Measurements from ENCODE around the gene ZC3H11A. TPM values are rescaled to one million over a fixed set of nuclear protein-coding genes. Genes with fewer than 3 reads are reported as not detected.
"Not testable (repeated sequence)": the region's sequence is repeated elsewhere in the genome, so short reads cannot be mapped to it uniquely, and the experiment has no call there.

ZC3H11A gene
- polyA plus RNA-seq (2013, experiment 1 of 2): 70.6 TPM
- 72.8 TPM for polyA plus RNA-seq (2013, experiment 2 of 2)

- Histone ChIP-seq H3K9ac (ENCODE audit: low read depth, low read length, poor library complexity) (peak within 1 kb of the TSS; percentile 88), H3K27me3 (ENCODE audit: control insufficient read depth in 3 of 3, insufficient read depth in 3 of 3, low read depth in 1 of 3, low read length in 3 of 3) (no peaks in the 10 kb centered on the region), H3K23ac (ENCODE audit: low read depth, low read length, poor library complexity) (peak within 1 kb of the TSS; percentile 44), H3K4ac (ENCODE audit: low read length) (no peak within 1 kb of the TSS), H3K36me3 (replicated peaks in 1 of 2; ENCODE audit: control insufficient read depth in 2 of 2, insufficient read depth in 2 of 2, low read length in 2 of 2) (peaks cover 12 to 41% of the 10 kb centered on the region in 2 donors), H3K4me1 (ENCODE audit: control insufficient read depth in 2 of 2, insufficient read depth in 1 of 2, low read depth in 1 of 2, low read length in 2 of 2) (peaks cover 1 to 4% of the 10 kb centered on the region in 2 donors), H3K14ac (ENCODE audit: low read length) (no peak within 1 kb of the TSS), H3K27ac (replicated peaks; ENCODE audit: low read length) (peak within 1 kb of the TSS; percentile 97), H3K9me3 (replicated peaks in 1 of 2; ENCODE audit: control insufficient read depth in 2 of 2, insufficient read depth in 1 of 2, low read depth in 1 of 2, low read length in 2 of 2) (peaks cover 9 to 33% of the 10 kb centered on the region in 2 donors), H2AFZ (ENCODE audit: low read length) (peak within 1 kb of the TSS; percentile 90), H3K4me2 (ENCODE audit: insufficient read depth, low read length, poor library complexity, severe bottlenecking) (peak within 1 kb of the TSS; percentile 58), H3K79me1 (ENCODE audit: low read depth, low read length) (peaks cover 3% of the 10 kb centered on the region), H4K91ac (ENCODE audit: low read depth, low read length, poor library complexity) (no peak within 1 kb of the TSS), H2BK120ac (ENCODE audit: low read depth, low read length) (no peak within 1 kb of the TSS), H2BK15ac (ENCODE audit: low read length) (no peak within 1 kb of the TSS), H2AK5ac (ENCODE audit: low read depth, low read length) (no peak within 1 kb of the TSS), H2BK5ac (ENCODE audit: low read length) (no peak within 1 kb of the TSS), H2BK12ac (ENCODE audit: low read length) (no peak within 1 kb of the TSS), H4K8ac (ENCODE audit: low read depth, low read length) (no peak within 1 kb of the TSS), H3K18ac (ENCODE audit: low read length) (peak within 1 kb of the TSS; percentile 86), H3K4me3 (ENCODE audit: low read length in 2 of 2) (peak within 1 kb of the TSS; percentile 57 to 93)
- WGBS, 2 donors (ENCODE audit: extremely low coverage in 2 of 2, insufficient read length in 2 of 2, insufficient replicate concordance in 1 of 2): no CpG with 5 or more reads among the region's 59 CpGs
- DNase-seq (ENCODE audit: low spot score): peak; percentile 94
These were observed at the start of gene ZC3H11A, which contains the start of gene ZBED6 for GRCh38 chr1:203795441-203796235. TSS of gene ZC3H11A (plus strand) at chr1:203795623. CDS start at chr1:203817071, 21,448 bp downstream. TSS of gene ZBED6 (plus strand) at chr1:203795623. CDS start at chr1:203797523, 1,900 bp downstream.

GRCh38 chr1:203746281-203746680 is 49.1 kb upstream of the ZC3H11A start:
- Histone ChIP-seq H2BK120ac (ENCODE audit: low read depth, low read length) (no peak overlapping the region), H3K23ac (ENCODE audit: low read depth, low read length, poor library complexity) (no peak overlapping the region), H3K4ac (ENCODE audit: low read length) (no peak overlapping the region), H2AK5ac (ENCODE audit: low read depth, low read length) (no peak overlapping the region), H3K27me3 (ENCODE audit: control insufficient read depth in 3 of 3, insufficient read depth in 3 of 3, low read depth in 1 of 3, low read length in 3 of 3) (no peaks in the 10 kb centered on the region), H3K79me1 (ENCODE audit: low read depth, low read length) (no peaks in the 10 kb centered on the region), H3K14ac (ENCODE audit: low read length) (no peak overlapping the region), H2BK12ac (ENCODE audit: low read length) (no peak overlapping the region), H3K4me3 (ENCODE audit: low read length in 2 of 2) (no peak overlapping the region), H4K91ac (ENCODE audit: low read depth, low read length, poor library complexity) (no peak overlapping the region), H4K8ac (ENCODE audit: low read depth, low read length) (no peak overlapping the region), H2BK5ac (ENCODE audit: low read length) (no peak overlapping the region), H3K27ac (replicated peaks; ENCODE audit: low read length) (no peak overlapping the region), H3K4me2 (ENCODE audit: insufficient read depth, low read length, poor library complexity, severe bottlenecking) (no peak overlapping the region), H3K36me3 (replicated peaks in 1 of 2; ENCODE audit: control insufficient read depth in 2 of 2, insufficient read depth in 2 of 2, low read length in 2 of 2) (no peaks in the 10 kb centered on the region), H3K4me1 (ENCODE audit: control insufficient read depth in 2 of 2, insufficient read depth in 1 of 2, low read depth in 1 of 2, low read length in 2 of 2) (peaks cover 0 to 4% of the 10 kb centered on the region in 2 donors), H3K18ac (ENCODE audit: low read length) (no peak overlapping the region), H2AFZ (ENCODE audit: low read length) (no peak overlapping the region), H3K9ac (ENCODE audit: low read depth, low read length, poor library complexity) (no peak overlapping the region), H3K9me3 (replicated peaks in 1 of 2; ENCODE audit: control insufficient read depth in 2 of 2, insufficient read depth in 1 of 2, low read depth in 1 of 2, low read length in 2 of 2) (no peaks in the 10 kb centered on the region), H2BK15ac (ENCODE audit: low read length) (no peak overlapping the region)
- DNase-seq (ENCODE audit: low spot score): no peak
- WGBS, 2 donors (ENCODE audit: extremely low coverage in 2 of 2, insufficient read length in 2 of 2, insufficient replicate concordance in 1 of 2): no CpG with 5 or more reads among the region's 6 CpGs

- DNase-seq (ENCODE audit: low spot score): no peak
- WGBS, 2 donors (ENCODE audit: extremely low coverage in 2 of 2, insufficient read length in 2 of 2, insufficient replicate concordance in 1 of 2): no CpG with 5 or more reads among the region's 3 CpGs
These were observed 44.4 kb upstream of the ZC3H11A start for GRCh38 chr1:203751051-203751450.

GRCh38 chr1:203751618-203752361 is 43.6 kb upstream of the ZC3H11A start:
- H2AK5ac ChIP-seq (ENCODE audit: low read depth, low read length); H3K27ac ChIP-seq (replicated peaks; ENCODE audit: low read length); H3K14ac ChIP-seq (ENCODE audit: low read length): not testable (repeated sequence)

More at GRCh38 chr1:203751051-203751450, 44.4 kb upstream of the ZC3H11A start:
- H3K79me1 ChIP-seq (ENCODE audit: low read depth, low read length): no peaks in the 10 kb centered on the region
- H3K9ac ChIP-seq (ENCODE audit: low read depth, low read length, poor library complexity): no peak overlapping the region
- no peak overlapping the region for H3K4ac ChIP-seq (ENCODE audit: low read length)
- no peak overlapping the region for H3K27ac ChIP-seq (replicated peaks; ENCODE audit: low read length)
- H3K27me3 ChIP-seq (ENCODE audit: control insufficient read depth in 3 of 3, insufficient read depth in 3 of 3, low read depth in 1 of 3, low read length in 3 of 3): no peaks in the 10 kb centered on the region
- H3K14ac ChIP-seq (ENCODE audit: low read length): no peak overlapping the region
- no peaks in the 10 kb centered on the region for H3K4me1 ChIP-seq (ENCODE audit: control insufficient read depth in 2 of 2, insufficient read depth in 1 of 2, low read depth in 1 of 2, low read length in 2 of 2)
- H2AFZ ChIP-seq (ENCODE audit: low read length): no peak overlapping the region
- H2AK5ac ChIP-seq (ENCODE audit: low read depth, low read length): no peak overlapping the region
- no peak overlapping the region for H2BK120ac ChIP-seq (ENCODE audit: low read depth, low read length)
- H4K8ac ChIP-seq (ENCODE audit: low read depth, low read length): no peak overlapping the region
- no peak overlapping the region for H2BK12ac ChIP-seq (ENCODE audit: low read length)
- H2BK15ac ChIP-seq (ENCODE audit: low read length): no peak overlapping the region
- no peak overlapping the region for H4K91ac ChIP-seq (ENCODE audit: low read depth, low read length, poor library complexity)
- no peaks in the 10 kb centered on the region for H3K36me3 ChIP-seq (replicated peaks in 1 of 2; ENCODE audit: control insufficient read depth in 2 of 2, insufficient read depth in 2 of 2, low read length in 2 of 2)
- H2BK5ac ChIP-seq (ENCODE audit: low read length): no peak overlapping the region
- H3K23ac ChIP-seq (ENCODE audit: low read depth, low read length, poor library complexity): no peak overlapping the region
- H3K4me3 ChIP-seq (ENCODE audit: low read length in 2 of 2): no peak overlapping the region
- no peaks in the 10 kb centered on the region for H3K9me3 ChIP-seq (replicated peaks in 1 of 2; ENCODE audit: control insufficient read depth in 2 of 2, insufficient read depth in 1 of 2, low read depth in 1 of 2, low read length in 2 of 2)
- no peak overlapping the region for H3K18ac ChIP-seq (ENCODE audit: low read length)
- H3K4me2 ChIP-seq (ENCODE audit: insufficient read depth, low read length, poor library complexity, severe bottlenecking): no peak overlapping the region

More at GRCh38 chr1:203751618-203752361, 43.6 kb upstream of the ZC3H11A start:
- H2BK15ac ChIP-seq (ENCODE audit: low read length); H4K8ac ChIP-seq (ENCODE audit: low read depth, low read length); H2BK5ac ChIP-seq (ENCODE audit: low read length); H3K18ac ChIP-seq (ENCODE audit: low read length); H3K27me3 ChIP-seq (ENCODE audit: control insufficient read depth in 3 of 3, insufficient read depth in 3 of 3, low read depth in 1 of 3, low read length in 3 of 3); H3K4me2 ChIP-seq (ENCODE audit: insufficient read depth, low read length, poor library complexity, severe bottlenecking); H2AFZ ChIP-seq (ENCODE audit: low read length); H4K91ac ChIP-seq (ENCODE audit: low read depth, low read length, poor library complexity); DNase-seq (ENCODE audit: low spot score); H2BK12ac ChIP-seq (ENCODE audit: low read length); H3K23ac ChIP-seq (ENCODE audit: low read depth, low read length, poor library complexity); H2BK120ac ChIP-seq (ENCODE audit: low read depth, low read length); H3K9me3 ChIP-seq (replicated peaks in 1 of 2; ENCODE audit: control insufficient read depth in 2 of 2, insufficient read depth in 1 of 2, low read depth in 1 of 2, low read length in 2 of 2); H3K9ac ChIP-seq (ENCODE audit: low read depth, low read length, poor library complexity); H3K36me3 ChIP-seq (replicated peaks in 1 of 2; ENCODE audit: control insufficient read depth in 2 of 2, insufficient read depth in 2 of 2, low read length in 2 of 2); H3K4ac ChIP-seq (ENCODE audit: low read length); H3K4me3 ChIP-seq (ENCODE audit: low read length in 2 of 2); H3K79me1 ChIP-seq (ENCODE audit: low read depth, low read length); H3K4me1 ChIP-seq (ENCODE audit: control insufficient read depth in 2 of 2, insufficient read depth in 1 of 2, low read depth in 1 of 2, low read length in 2 of 2): not testable (repeated sequence)
- WGBS, 2 donors (ENCODE audit: extremely low coverage in 2 of 2, insufficient read length in 2 of 2, insufficient replicate concordance in 1 of 2): no CpG with 5 or more reads among the region's 5 CpGs
